CD4-positive, alpha-beta T cell treated with Interleukin-6 for 4 hours (primary cell): ENCODE results near the gene TRMT10A.
A peak's percentile ranks its signal among the peaks of the same experiment; 100 is the strongest.
"Not testable (repeated sequence)": the region's sequence is repeated elsewhere in the genome, so short reads cannot be mapped to it uniquely, and the experiment has no call there.

Experiments
- DNase-seq: peaks from one replicate; pipeline ENCODE4 v3.0.0-alpha.2; 2020; ENCODE audit warnings: mixed read lengths

The TRMT10A gene

DNA sequence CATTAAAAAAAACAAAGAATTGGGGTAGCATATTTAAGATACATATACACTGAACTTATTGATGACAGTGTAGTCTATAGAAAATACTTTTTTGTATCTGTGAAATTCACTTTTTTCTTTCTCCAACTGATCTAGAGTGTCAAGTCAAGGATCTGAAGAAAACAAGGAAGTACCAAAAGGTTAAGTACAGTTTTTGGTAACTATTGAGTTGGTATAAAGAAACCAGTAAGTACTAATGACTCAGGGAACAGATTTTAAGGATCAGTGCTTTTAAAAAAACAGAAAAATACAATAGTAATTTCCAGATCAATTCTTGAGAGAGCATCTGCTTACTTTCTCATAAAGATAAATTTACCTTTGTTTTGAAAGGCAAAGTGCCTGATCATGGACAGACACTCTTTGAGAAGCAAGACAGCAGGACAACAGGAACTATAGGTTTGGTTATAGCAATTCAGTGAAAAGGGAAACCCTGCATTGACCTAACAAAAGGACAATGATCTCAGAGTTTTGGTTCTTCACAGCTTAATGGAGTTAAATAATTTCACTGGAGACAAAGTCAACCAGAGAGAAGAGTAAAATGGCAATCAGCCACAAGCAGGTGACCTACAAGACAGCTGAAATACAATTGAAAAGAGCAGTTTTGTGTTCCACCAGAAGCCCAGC is 23.4 kb downstream of the TRMT10A start:
- DNase-seq, result no peak

DNA sequence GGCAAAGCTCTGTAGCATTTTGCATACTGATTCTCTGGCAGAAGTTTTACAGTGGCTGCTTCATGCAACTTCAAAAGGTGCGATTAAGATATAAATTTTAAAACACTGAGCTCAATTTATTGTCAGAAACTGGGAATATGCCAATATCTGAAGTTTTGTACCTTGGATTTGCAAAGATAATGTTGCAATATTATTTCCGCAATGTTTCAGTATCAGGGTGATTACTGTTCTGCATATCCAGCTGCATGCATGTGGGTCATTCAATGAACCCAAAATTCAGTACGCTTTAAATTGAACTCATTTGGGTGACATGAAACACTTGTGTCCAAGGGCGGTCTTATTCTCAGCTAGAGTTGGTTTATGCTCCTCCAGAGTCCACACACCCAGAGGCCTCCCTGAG is 26.2 kb downstream of the TRMT10A start:
- DNase-seq, result no peak

DNA sequence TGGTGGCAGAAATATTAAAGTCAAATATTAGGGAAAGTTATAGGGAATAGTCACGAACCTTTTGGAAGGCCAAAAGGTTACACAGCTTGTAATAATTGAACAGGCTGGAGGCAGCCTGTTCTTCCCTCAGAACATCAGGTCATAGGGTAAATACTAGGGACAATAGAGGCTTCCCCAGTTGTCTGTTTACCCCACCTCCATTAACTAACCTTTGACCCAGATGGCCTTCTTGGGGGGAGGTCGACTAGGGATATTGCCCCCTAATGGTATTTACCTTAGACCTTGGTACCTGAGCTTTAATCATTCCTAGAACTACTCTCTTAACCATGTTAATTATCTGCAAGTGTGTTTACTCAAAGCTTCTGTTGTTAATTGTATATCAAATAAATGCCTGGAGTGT is 27.0 kb downstream of the TRMT10A start:
- DNase-seq, result no peak

DNA sequence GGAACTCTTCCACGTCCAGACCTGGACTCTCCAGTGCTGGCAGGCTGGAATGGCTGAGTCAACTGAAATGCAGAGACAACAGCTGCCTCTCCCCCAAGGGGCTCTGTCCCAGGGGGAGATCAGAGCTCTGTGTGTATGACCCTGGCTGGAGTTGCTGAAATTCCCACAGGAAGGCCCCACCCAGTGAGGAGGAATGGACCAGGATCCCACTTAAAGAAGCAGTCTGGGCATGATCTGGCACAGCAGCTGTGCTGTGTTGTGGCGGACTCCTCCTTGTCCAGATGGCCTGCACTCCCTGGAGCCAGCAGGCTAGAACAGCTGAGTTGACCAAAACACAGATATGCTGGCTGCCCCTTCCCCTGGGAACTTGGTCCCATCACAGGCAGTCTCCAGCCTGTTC is 27.6 kb downstream of the TRMT10A start:
- DNase-seq, result no peak

DNA sequence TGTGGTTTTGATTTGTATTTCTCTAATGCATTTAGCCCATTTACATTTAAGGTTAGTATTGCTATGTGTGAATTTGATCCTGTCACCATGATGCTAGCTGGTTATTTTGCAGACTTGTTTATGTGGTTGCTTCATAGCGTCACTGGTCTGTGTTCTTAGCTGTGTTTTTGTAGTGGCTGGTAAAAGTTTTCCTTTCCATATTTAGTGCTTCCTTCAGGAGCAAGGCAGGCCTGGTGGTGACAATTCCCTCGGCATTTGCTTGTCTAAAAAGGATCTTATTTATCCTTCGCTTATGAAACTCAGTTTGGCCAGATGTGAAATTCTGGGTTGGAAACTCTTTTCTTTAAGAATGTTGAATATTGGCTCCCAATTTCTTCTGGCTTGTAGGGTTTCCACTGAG is 29.1 kb downstream of the TRMT10A start:
- DNase-seq, result not testable (repeated sequence)

GRCh38 chr4:99529956-99530355 is 33.9 kb downstream of the TRMT10A start:
- DNase-seq, result no peak

- no peak for DNase-seq
Observed at GRCh38 chr4:99529228-99529627, 34.6 kb downstream of the TRMT10A start.

DNA sequence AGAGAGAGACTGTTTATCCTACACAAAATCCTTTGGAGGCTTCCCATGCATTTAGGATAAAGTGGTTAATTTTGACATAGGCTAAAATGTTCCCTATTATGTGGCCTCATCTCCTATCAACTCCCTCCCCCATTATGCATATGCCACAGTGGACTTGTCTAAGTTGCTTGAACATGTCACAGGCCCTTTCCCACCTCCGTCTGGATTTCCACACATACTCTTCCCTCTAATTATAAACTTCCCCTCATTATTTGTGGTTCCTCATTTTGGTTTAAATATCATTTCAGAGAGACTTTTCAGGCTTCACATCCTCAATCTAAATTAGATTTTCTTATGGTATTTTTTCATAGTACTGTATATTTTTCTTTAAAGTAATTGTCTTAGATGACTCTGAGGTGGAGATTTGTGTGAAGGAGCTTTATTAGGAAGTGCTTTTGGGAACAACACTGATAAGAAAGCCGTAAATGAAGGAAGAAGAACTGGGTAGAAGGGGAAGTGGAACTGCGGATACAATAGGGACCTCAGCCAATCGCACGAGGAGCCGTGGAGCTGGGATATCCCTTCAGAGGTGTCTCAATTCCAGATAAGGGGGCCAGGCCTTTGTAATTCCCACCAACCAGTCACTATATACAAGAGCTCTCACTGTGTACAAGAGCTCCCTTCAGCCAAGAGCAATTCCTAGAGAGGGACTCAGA is 45.1 kb downstream of the TRMT10A start:
- DNase-seq, result no peak

GRCh38 chr4:99510721-99511120 is 53.1 kb downstream of the TRMT10A start, which contains the start of gene C4orf17:
Gene C4orf17, plus strand, starts transcription at chr4:99511021. Its CDS starts 2,061 bp downstream, at chr4:99513082.
- DNase-seq, result no peak

GRCh38 chr4:99507762-99508161 is 56.1 kb downstream of the TRMT10A start:
- peak; percentile 52 for DNase-seq

- peak; percentile 10 for DNase-seq
Observed at GRCh38 chr4:99507349-99507748, 56.5 kb downstream of the TRMT10A start.

DNA sequence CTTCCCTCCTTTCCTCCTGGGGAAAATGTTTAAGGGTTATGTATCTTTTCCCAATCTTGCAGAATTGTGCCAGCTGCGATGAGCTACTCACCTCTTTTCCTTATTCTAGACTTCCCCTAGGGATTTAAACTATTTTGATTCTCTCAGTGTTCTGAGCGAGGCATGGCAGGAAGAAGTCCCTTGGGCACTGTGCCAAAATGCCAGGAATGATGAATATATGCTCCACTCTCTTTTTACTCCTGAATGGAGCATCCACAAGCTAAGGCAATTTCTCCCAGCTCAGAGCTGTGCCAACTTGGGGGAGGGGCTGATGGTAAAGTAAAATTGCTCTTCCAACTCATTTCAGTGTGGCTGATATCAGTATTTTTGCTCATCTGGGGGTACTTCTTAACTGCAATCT is 57.1 kb downstream of the TRMT10A start:
- DNase-seq, result peak; percentile 3

GRCh38 chr4:99504804-99505502 is 58.9 kb downstream of the TRMT10A start:
- DNase-seq, result peak; percentile 53
